Measurements from ENCODE around the gene DKK1. TPM values are rescaled to one million over a fixed set of nuclear protein-coding genes. Genes with fewer than 3 reads are reported as not detected.

DKK1 gene
- total RNA-seq, 1 donor from 2014 or later: 23.9 TPM

- no peak overlapping the region for H3K27ac Mint-ChIP-seq (ENCODE audit: unreplicated experiment)
- no peak for DNase-seq (ENCODE audit: extremely low spot score, unreplicated experiment)
- no peaks in the 10 kb centered on the region for H3K9me3 Mint-ChIP-seq (ENCODE audit: unreplicated experiment)
- TF ChIP-seq CTCF (IDR thresholded peaks at IDR 0.05): no peak
- peaks cover 13% of the 10 kb centered on the region for H3K4me1 Mint-ChIP-seq (ENCODE audit: unreplicated experiment)
- H3K4me3 Mint-ChIP-seq (ENCODE audit: unreplicated experiment): no peak overlapping the region
- no peaks in the 10 kb centered on the region for H3K36me3 Mint-ChIP-seq (ENCODE audit: unreplicated experiment)
- H3K27me3 Mint-ChIP-seq (ENCODE audit: unreplicated experiment): no peaks in the 10 kb centered on the region
Observed at GRCh38 chr10:52326382-52326781, 12.3 kb downstream of the DKK1 start.

- no peak for TF ChIP-seq CTCF (IDR thresholded peaks at IDR 0.05)
- Mint-ChIP-seq H3K4me3 (ENCODE audit: unreplicated experiment) (no peak overlapping the region), H3K9me3 (ENCODE audit: unreplicated experiment) (no peaks in the 10 kb centered on the region), H3K27me3 (ENCODE audit: unreplicated experiment) (no peaks in the 10 kb centered on the region), H3K27ac (ENCODE audit: unreplicated experiment) (no peak overlapping the region), H3K4me1 (ENCODE audit: unreplicated experiment) (peaks cover 13% of the 10 kb centered on the region), H3K36me3 (ENCODE audit: unreplicated experiment) (no peaks in the 10 kb centered on the region)
- no peak for DNase-seq (ENCODE audit: extremely low spot score, unreplicated experiment)
Observed at GRCh38 chr10:52331638-52332364, 17.7 kb downstream of the DKK1 start.

- Mint-ChIP-seq H3K4me3 (ENCODE audit: unreplicated experiment) (no peak overlapping the region), H3K9me3 (ENCODE audit: unreplicated experiment) (no peaks in the 10 kb centered on the region), H3K4me1 (ENCODE audit: unreplicated experiment) (peaks cover 13% of the 10 kb centered on the region), H3K36me3 (ENCODE audit: unreplicated experiment) (no peaks in the 10 kb centered on the region), H3K27me3 (ENCODE audit: unreplicated experiment) (no peaks in the 10 kb centered on the region), H3K27ac (ENCODE audit: unreplicated experiment) (no peak overlapping the region)
- no peak for TF ChIP-seq CTCF (IDR thresholded peaks at IDR 0.05)
- no peak for DNase-seq (ENCODE audit: extremely low spot score, unreplicated experiment)
Observed at GRCh38 chr10:52332815-52333214, 18.7 kb downstream of the DKK1 start.

- no peaks in the 10 kb centered on the region for H3K9me3 Mint-ChIP-seq (ENCODE audit: unreplicated experiment)
- no peak for DNase-seq (ENCODE audit: extremely low spot score, unreplicated experiment)
- no peak for TF ChIP-seq CTCF (IDR thresholded peaks at IDR 0.05)
- no peaks in the 10 kb centered on the region for H3K27me3 Mint-ChIP-seq (ENCODE audit: unreplicated experiment)
- H3K27ac Mint-ChIP-seq (ENCODE audit: unreplicated experiment): no peak overlapping the region
- H3K4me3 Mint-ChIP-seq (ENCODE audit: unreplicated experiment): no peak overlapping the region
- H3K4me1 Mint-ChIP-seq (ENCODE audit: unreplicated experiment): peaks cover 13% of the 10 kb centered on the region
- no peaks in the 10 kb centered on the region for H3K36me3 Mint-ChIP-seq (ENCODE audit: unreplicated experiment)
Observed at GRCh38 chr10:52334595-52334994, 20.5 kb downstream of the DKK1 start.

- H3K4me3 Mint-ChIP-seq (ENCODE audit: unreplicated experiment): no peak overlapping the region
Observed at GRCh38 chr10:52335665-52336064, 21.6 kb downstream of the DKK1 start.

More at GRCh38 chr10:52335665-52336064, 21.6 kb downstream of the DKK1 start:
- H3K27ac Mint-ChIP-seq (ENCODE audit: unreplicated experiment): no peak overlapping the region
- no peak for TF ChIP-seq CTCF (IDR thresholded peaks at IDR 0.05)
- no peak for DNase-seq (ENCODE audit: extremely low spot score, unreplicated experiment)
- H3K36me3 Mint-ChIP-seq (ENCODE audit: unreplicated experiment): no peaks in the 10 kb centered on the region
- H3K27me3 Mint-ChIP-seq (ENCODE audit: unreplicated experiment): no peaks in the 10 kb centered on the region
- peaks cover 13% of the 10 kb centered on the region for H3K4me1 Mint-ChIP-seq (ENCODE audit: unreplicated experiment)
- H3K9me3 Mint-ChIP-seq (ENCODE audit: unreplicated experiment): no peaks in the 10 kb centered on the region

Measured in osteocyte (in vitro differentiated cells).